Mucosa of descending colon (tissue), 3 donors: ENCODE measurements around the gene RNU2-63P. TPM values are rescaled to one million over a fixed set of nuclear protein-coding genes. Genes with fewer than 3 reads are reported as not detected.
"Not testable (repeated sequence)": the region's sequence is repeated elsewhere in the genome, so short reads cannot be mapped to it uniquely, and the experiment has no call there.

ENCODE experiments used
- ATAC-seq: fragments of 200-7000 bp; cut with Tn5 transposase; one replicate; pipeline ENCODE4 v1.9.1; 2020; ENCODE audit warnings: mild to moderate bottlenecking, moderate library complexity
- DNase-seq, 3 donors: peaks; one replicate each; pipeline ENCODE4 v3.0.0-alpha.2; 2020
- H3K36me3 ChIP-seq: fragments of 200-600 bp; one replicate; pipeline ENCODE4 v1.8.0; 2021; ENCODE audit warnings: low read depth, mild to moderate bottlenecking
- H3K4me1 ChIP-seq: fragments of 200-600 bp; one replicate; pipeline ENCODE4 v1.8.0; 2021; ENCODE audit warnings: low read depth, mild to moderate bottlenecking
- H3K4me3 ChIP-seq: fragments of 200-600 bp; one replicate; pipeline ENCODE4 v1.8.0; 2021; ENCODE audit warnings: mild to moderate bottlenecking
- H3K9me3 ChIP-seq: fragments of 200-600 bp; one replicate; pipeline ENCODE4 v1.8.0; 2021; ENCODE audit warnings: mild to moderate bottlenecking
- intact Hi-C, 2 donors: fragments of 100-400 bp; cut with DNase I in 1 of 2; cut with micrococcal nuclease in 1 of 2; formaldehyde crosslinking; loops; one replicate each; pipeline versions ENCODE4 v1.11.0 to v1.11.1; 2022; cut with DNase I, micrococcal nuclease
- total RNA-seq, 3 donors: library from RNA; stranded (reverse); fragmentation: NEBNext Ultra II Directional in 2 of 3; extraction: Animal tissue kit (Norgen Biotek cat#: 25700) in 2 of 3; gene quantifications; one replicate each; pipeline versions ENCODE4 v1.2.1 to v1.2.4, GENCODE V29; 2021 to 2023
- TF ChIP-seq, protein P1 (sequence below): fragments of 200-600 bp; IDR thresholded peaks from one replicate; pipeline ENCODE4 v1.8.0; 2022; ENCODE audit warnings: antibody characterized with exemption, mild to moderate bottlenecking
- donor health status: DM: no; HTN: no; CAD: no; lungs with moderate emphysema.
- donor health status: DM: no; HTN: no; CAD: no.
- donor health status: DM: no; HTN: yes; CAD: no.

RNU2-63P gene
- total RNA-seq, 3 donors from 2014 or later = 2.9 to 4.7 (median 2.9) TPM

DNA sequence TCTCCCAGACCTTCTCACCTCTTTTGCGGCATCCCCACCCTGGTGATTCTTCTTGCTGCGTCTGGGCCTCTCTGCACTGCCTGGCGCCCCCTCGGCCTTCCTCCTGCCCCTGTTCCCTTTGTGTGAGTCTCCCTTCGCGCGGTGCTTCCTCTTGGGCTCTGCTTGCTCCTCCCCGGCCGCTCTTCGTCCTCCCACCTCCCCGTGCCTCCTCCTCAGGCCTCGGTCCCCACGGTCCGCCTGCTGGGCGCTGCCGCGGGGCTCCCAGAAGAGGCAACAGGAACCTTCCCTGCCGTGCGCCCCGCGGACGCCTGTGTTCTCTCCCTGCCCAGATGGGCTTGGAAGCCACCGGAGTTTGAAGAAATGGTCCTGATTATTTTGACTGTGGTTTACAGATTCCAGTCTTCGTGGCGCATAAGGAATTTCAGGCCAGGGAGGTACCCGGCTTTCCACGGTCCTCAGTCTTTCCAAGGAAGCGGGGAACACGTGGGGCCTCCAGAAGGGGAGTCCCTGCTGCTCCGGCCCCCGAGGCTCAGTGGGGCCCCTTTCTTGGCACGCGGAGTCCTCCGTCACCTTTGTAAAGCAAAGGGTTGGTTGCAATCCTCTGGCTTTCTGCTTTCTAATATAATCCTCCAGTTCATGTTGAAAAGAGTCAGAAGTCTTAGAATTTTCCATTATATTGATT lies 13.1 kb downstream of the RNU2-63P start:
- H3K4me3 ChIP-seq = no peak overlapping the region
- intact Hi-C loops = no loop called here
- H3K4me1 ChIP-seq = no peaks in the 10 kb centered on the region
- TF ChIP-seq, protein P1, sequence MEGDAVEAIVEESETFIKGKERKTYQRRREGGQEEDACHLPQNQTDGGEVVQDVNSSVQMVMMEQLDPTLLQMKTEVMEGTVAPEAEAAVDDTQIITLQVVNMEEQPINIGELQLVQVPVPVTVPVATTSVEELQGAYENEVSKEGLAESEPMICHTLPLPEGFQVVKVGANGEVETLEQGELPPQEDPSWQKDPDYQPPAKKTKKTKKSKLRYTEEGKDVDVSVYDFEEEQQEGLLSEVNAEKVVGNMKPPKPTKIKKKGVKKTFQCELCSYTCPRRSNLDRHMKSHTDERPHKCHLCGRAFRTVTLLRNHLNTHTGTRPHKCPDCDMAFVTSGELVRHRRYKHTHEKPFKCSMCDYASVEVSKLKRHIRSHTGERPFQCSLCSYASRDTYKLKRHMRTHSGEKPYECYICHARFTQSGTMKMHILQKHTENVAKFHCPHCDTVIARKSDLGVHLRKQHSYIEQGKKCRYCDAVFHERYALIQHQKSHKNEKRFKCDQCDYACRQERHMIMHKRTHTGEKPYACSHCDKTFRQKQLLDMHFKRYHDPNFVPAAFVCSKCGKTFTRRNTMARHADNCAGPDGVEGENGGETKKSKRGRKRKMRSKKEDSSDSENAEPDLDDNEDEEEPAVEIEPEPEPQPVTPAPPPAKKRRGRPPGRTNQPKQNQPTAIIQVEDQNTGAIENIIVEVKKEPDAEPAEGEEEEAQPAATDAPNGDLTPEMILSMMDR = no peak
- no peaks in the 10 kb centered on the region for H3K9me3 ChIP-seq
- ATAC-seq (no peak), DNase-seq (no peak)
- no peaks in the 10 kb centered on the region for H3K36me3 ChIP-seq

DNA sequence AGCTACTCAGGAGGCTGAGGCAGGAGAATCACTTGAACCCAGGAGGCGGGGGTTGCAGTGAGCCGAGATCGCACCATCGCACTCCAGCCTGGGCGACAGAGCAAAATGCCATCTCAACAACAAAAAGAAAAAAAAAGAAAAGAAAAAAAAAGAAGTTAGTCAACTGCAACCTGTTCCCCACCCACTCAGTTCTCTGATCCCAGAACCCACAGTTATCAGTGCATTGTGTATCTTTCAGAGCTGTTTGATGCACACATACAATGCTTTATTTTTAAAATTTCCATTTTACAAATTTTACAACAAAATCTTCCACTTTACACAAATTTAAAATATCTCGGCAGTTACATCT lies 14.0 kb downstream of the RNU2-63P start:
- Histone ChIP-seq H3K4me1 (no peaks in the 10 kb centered on the region), H3K4me3 (no peak overlapping the region), H3K9me3 (no peaks in the 10 kb centered on the region), H3K36me3 (no peaks in the 10 kb centered on the region)
- DNase-seq (no peak), ATAC-seq (no peak)
- TF ChIP-seq, protein P1 = no peak
- intact Hi-C loops = no loop called here

DNA sequence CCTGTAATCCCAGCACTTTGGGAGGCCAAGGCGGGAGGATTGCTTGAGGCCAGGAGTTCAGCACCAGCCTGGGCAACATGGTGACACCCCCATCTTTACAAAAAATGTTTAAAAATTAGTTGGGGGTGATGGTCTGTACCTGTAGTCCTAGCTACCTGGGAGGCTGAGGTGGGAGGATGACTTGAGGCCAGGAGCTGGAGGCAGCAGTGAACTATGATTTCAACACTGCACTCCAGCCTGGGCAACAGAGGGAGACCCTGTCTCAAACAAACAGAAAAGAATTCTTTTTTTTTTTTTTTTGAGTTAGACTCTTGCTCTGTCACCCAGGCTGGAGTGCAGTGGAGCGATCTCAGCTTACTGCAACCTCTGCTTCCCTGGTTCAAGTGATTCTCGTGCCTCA lies 15.9 kb downstream of the RNU2-63P start:
- H3K4me3 ChIP-seq, H3K36me3 ChIP-seq, H3K4me1 ChIP-seq, intact Hi-C loops, DNase-seq, H3K9me3 ChIP-seq, ATAC-seq: not testable (repeated sequence)

DNA sequence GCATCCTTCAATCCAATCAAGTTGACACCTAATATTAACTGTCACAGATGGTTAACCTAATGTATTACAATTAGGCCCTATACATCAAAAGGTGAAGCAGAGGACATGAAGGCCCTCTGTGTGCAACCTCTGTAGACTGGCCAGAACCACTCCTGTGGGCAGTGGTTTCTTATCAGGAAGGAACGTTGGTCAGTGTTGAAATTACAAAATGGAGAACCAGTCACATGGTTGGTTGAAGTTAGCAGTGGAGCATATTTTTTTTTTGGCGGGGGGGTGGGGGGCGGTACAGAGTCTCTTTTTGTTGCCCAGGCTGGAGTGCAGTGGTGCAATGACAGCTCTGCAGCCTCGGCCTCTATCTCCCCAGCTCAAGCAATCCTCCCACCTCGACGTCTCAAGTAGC lies 19.8 kb downstream of the RNU2-63P start:
- intact Hi-C loops = no loop called here
- H3K9me3 ChIP-seq = no peaks in the 10 kb centered on the region
- no peak overlapping the region for H3K4me3 ChIP-seq
- ATAC-seq = no peak
- no peaks in the 10 kb centered on the region for H3K36me3 ChIP-seq
- TF ChIP-seq, protein P1 = no peak
- no peaks in the 10 kb centered on the region for H3K4me1 ChIP-seq
- DNase-seq = no peak

DNA sequence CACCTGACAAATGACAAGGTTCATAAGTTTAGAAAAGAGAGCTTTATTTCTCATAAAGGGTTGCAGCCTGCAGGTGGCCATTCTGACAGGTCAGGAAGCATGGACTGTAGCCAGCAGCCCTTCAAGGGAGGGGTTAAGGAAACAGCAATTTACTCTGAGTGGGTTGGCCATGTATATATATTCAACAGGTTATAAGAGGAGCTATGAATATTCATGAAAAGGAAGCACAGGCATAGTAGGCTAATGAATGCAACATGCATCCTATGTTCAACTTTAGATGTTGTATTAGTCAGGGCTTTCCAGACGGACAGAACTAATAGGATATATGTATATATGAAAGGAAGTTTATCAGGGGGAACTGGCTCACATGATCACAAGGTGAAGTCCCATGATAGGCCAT lies 20.6 kb downstream of the RNU2-63P start:
- ATAC-seq (no peak), DNase-seq (no peak)
- intact Hi-C loops = no loop called here
- Histone ChIP-seq H3K4me1 (no peaks in the 10 kb centered on the region), H3K36me3 (no peaks in the 10 kb centered on the region), H3K4me3 (no peak overlapping the region), H3K9me3 (no peaks in the 10 kb centered on the region)
- TF ChIP-seq, protein P1 = no peak

DNA sequence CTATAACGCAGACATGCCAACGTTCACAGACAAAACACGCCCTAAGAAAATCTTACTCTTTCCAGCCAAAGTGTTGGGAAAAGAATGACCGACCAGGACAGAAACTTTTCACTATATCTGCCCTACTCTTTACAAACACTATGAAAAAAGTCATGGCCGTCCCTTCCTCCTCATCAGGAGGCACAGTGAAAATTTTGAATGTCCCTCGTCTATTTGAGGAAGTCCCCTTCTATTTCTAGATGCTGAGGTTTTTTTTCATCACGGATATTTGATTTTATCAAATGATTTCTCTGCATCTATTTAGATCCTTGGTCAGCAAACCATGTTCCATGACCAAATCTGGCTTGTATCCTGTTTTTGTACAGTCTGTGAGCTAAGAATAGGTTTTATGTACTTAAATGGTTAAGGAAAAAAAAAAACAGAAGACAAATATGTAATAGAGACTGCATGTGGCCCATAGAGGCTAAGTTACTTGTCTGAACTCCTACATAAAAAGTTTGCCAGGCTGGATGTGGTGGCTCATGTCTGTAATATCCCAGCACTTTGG lies 22.0 kb downstream of the RNU2-63P start:
- DNase-seq, ATAC-seq, intact Hi-C loops, H3K36me3 ChIP-seq, H3K4me1 ChIP-seq, H3K4me3 ChIP-seq, H3K9me3 ChIP-seq: not testable (repeated sequence)

DNA sequence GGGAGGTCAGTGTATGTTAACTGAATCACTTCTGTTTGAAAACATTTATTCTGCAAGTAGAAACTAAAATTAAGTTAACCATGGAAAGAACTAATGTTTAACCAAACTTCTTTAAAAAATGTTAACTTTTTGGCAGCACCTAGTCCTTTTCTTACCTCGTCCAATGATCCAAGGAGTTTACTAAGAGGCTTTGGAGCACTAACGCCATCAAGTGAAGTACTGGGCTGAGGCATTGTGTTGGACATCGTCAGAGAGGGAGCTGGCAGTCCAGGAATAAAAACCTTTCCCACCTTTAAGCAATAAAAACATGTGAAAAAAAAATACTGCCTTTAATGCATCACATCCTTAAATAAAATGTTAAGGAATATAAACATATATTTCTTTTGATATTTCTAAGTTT lies 23.8 kb downstream of the RNU2-63P start:
- H3K9me3 ChIP-seq, H3K36me3 ChIP-seq, H3K4me1 ChIP-seq, ATAC-seq, intact Hi-C loops, H3K4me3 ChIP-seq, DNase-seq: not testable (repeated sequence)

DNA sequence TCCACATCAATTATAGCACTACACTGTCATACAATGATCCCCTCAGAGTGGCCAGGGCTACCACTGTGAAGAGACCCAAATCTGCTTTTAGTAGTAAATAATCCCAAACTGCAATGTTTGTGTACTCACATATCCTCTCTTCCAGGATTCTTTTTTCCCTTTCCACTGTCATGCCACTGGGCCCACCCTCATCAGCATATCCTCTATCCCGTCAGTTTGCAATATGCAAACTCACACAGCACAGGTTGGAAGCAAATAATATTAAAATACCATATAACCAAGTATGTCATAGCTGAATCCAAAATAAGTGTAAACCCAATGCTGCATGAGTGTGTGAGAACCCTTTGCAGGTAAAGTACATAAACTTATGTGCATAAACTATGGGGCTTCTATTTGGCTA lies 28.9 kb downstream of the RNU2-63P start:
- H3K9me3 ChIP-seq, DNase-seq, H3K4me3 ChIP-seq, H3K4me1 ChIP-seq, ATAC-seq, intact Hi-C loops, H3K36me3 ChIP-seq: not testable (repeated sequence)

DNA sequence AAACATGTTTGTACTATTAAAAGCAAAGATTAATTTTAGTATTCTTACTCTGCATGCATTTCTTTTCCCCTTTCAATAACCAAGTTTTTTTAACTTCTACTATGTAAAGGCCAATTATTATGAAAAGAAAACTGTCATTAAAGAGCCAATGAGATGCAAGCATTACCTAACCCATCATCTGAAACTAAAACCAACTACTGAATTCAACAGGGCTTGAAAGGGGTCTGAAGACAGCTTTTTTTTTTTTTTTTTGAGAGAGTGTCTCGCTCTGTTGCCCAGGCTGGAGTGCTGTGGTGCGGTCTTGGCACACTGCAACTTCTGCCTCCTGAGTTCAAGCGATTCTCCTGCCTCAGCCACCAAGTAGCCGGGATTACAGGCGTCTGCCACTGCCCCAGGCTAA lies 30.4 kb downstream of the RNU2-63P start:
- H3K9me3 ChIP-seq, H3K36me3 ChIP-seq, ATAC-seq, DNase-seq, H3K4me3 ChIP-seq, intact Hi-C loops, H3K4me1 ChIP-seq: not testable (repeated sequence)

DNA sequence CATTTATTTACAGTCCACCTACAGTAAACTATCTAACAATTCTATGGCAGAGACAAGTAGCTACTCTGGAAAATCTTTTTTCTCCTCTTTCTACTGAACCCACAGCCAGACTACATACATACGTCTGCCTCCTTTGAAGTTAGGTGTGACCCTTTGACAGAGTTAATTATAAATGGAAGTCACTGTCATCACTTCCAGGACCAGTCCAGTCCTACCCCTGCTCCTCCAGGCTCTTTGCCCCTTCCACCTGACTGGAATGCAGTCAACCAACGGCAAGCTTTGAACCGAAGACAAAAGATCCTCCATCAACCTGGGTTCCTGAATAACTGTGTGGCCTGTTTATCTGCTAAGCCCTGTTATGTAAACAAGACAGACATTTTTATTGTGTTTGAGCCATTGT lies 35.2 kb downstream of the RNU2-63P start:
- H3K4me3 ChIP-seq, intact Hi-C loops, H3K36me3 ChIP-seq, H3K9me3 ChIP-seq, DNase-seq, H3K4me1 ChIP-seq, ATAC-seq: not testable (repeated sequence)

DNA sequence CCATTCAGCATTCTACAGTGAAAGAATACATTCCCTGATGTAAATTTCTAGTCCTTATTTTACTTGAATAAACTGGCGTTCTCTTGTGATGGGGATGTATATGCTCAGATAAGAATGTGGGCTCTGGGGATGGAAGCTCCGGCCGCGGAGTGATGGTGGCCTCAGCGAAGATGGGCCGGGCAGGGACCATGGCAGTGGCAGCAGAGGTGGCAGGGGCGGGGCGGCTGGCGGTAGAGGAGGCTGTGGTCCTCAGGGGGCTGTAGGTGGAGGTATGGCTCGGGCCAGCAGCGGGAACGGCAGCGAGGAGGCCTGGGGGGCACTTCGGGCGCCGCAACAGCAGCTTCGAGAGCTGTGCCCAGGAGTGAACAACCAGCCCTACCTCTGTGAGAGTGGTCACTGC lies 44.0 kb downstream of the RNU2-63P start:
- DNase-seq, H3K9me3 ChIP-seq, H3K4me1 ChIP-seq, H3K4me3 ChIP-seq, intact Hi-C loops, H3K36me3 ChIP-seq: not testable (repeated sequence)
- ATAC-seq = peak; percentile 32
